Mesodermal cell (in vitro differentiated cells): Measurements from ENCODE around the gene GFAP.
A peak's percentile ranks its signal among the peaks of the same experiment; 100 is the strongest.

Experiments
- H3K27ac ChIP-seq: 2 replicates; pipeline ENCODE4 v1.7.0; 2013; ENCODE audit warnings: mild to moderate bottlenecking, low read depth, low read length, moderate library complexity; ENCODE audit not compliant: severe bottlenecking
- H3K36me3 ChIP-seq: 2 replicates; pipeline ENCODE4 v1.7.1; 2013; ENCODE audit warnings: mild to moderate bottlenecking, low read length, moderate library complexity; ENCODE audit not compliant: control insufficient read depth, insufficient read depth
- H3K4me1 ChIP-seq: one replicate; pipeline ENCODE4 v1.7.1; 2013; ENCODE audit warnings: mild to moderate bottlenecking, low read length; ENCODE audit not compliant: insufficient read depth, control insufficient read depth, poor library complexity, severe bottlenecking
- H3K4me3 ChIP-seq: 2 replicates; pipeline ENCODE4 v1.7.0; 2013; ENCODE audit warnings: low read length, control low read depth, mild to moderate bottlenecking; ENCODE audit not compliant: insufficient read depth, poor library complexity, severe bottlenecking; ENCODE audit errors: extremely low read depth
- H3K9me3 ChIP-seq: 2 replicates; pipeline ENCODE4 v1.7.1; 2013; ENCODE audit warnings: mild to moderate bottlenecking, low read length, moderate library complexity; ENCODE audit not compliant: control insufficient read depth
- WGBS, 2 experiments: methylation state at CpG; one replicate each; pipeline ENCODE4 v1.1.5; 2013; ENCODE audit warnings: missing lambda C conversion rate in 2 of 2; ENCODE audit not compliant: insufficient coverage in 2 of 2; 5-methylcytosine and 5-hydroxymethylcytosine counted together

The GFAP gene

GRCh38 chr17:44913676-44914075 lies 1.6 kb downstream of the GFAP start:
- no peak overlapping the region for H3K27ac ChIP-seq
- 60 to 90% methylated on average over 1 to 2 of the region's 6 CpGs for WGBS, 2 experiments
- H3K36me3 ChIP-seq: no peaks in the 10 kb centered on the region
- no peak overlapping the region for H3K4me3 ChIP-seq
- H3K9me3 ChIP-seq: no peaks in the 10 kb centered on the region
- peaks cover 17% of the 10 kb centered on the region for H3K4me1 ChIP-seq

- Histone ChIP-seq H3K4me3 (no peak overlapping the region), H3K9me3 (no peaks in the 10 kb centered on the region), H3K4me1 (peaks cover 17% of the 10 kb centered on the region), H3K36me3 (no peaks in the 10 kb centered on the region), H3K27ac (no peak overlapping the region)
- WGBS, 2 experiments: 88 to 93% methylated on average over 13 to 14 of the region's 14 CpGs
Observed at GRCh38 chr17:44912763-44913544, 2.3 kb downstream of the GFAP start.

DNA sequence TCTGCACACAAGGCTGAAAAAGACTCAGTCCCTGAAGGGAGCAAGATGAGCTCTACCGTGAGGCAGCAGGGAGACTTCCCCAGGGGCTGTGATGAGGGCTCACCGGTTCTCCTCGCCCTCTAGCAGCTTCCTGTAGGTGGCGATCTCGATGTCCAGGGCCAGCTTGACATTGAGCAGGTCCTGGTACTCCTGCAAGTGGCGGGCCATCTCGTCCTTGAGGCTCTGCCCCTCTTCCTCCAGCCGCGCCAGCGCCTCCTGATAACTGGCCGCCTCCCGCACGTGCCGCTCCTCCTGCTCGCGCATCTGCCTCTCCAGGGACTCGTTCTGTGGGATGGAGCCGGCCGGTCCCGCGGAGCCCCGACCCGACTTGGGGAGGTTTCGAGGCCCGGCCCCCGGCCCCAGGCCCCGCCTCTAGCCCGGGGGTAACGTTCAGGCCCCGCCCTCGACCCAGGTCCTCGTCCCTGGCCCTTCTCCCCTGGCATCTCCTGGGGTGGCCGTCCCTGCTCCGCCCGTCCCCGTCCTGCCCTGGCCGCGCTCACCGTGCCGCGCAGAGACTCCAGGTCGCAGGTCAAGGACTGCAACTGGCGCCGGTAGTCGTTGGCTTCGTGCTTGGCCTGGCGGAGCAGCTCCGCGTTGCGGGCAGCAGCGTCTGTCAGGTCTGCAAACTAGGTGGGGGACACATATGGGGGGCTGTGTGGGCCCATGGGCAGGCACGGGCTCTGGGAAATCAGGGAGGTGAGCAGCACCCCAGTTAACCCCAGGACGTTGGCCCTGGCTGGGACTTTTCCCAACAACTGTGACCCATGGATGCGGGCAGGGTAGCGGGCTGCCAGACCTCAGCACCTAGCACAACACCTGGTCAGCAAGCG lies 3.9 kb downstream of the GFAP start:
- H3K9me3 ChIP-seq: no peaks in the 10 kb centered on the region
- H3K27ac ChIP-seq: no peak overlapping the region
- peak overlapping the region; percentile 23 for H3K4me3 ChIP-seq
- H3K4me1 ChIP-seq: peaks cover 21% of the 10 kb centered on the region
- H3K36me3 ChIP-seq: no peaks in the 10 kb centered on the region
- WGBS, 2 experiments: 16 to 17% methylated on average over 52 to 55 of the region's 56 CpGs

GRCh38 chr17:44910231-44911106 lies 4.8 kb downstream of the GFAP start:
- 89% methylated on average over 9 to 11 of the region's 13 CpGs for WGBS, 2 experiments
- Histone ChIP-seq H3K9me3 (no peaks in the 10 kb centered on the region), H3K4me3 (no peak overlapping the region)

GRCh38 chr17:44909681-44910144 lies 5.6 kb downstream of the GFAP start:
- Histone ChIP-seq H3K4me1 (peaks cover 35% of the 10 kb centered on the region), H3K9me3 (no peaks in the 10 kb centered on the region), H3K4me3 (no peak overlapping the region), H3K36me3 (no peaks in the 10 kb centered on the region), H3K27ac (peak overlapping the region; percentile 49)
- 82 to 88% methylated on average over 10 of the region's 11 CpGs for WGBS, 2 experiments

More at GRCh38 chr17:44910231-44911106, 4.8 kb downstream of the GFAP start:
- H3K27ac ChIP-seq: peak overlapping the region; percentile 49
- no peaks in the 10 kb centered on the region for H3K36me3 ChIP-seq
- peaks cover 30% of the 10 kb centered on the region for H3K4me1 ChIP-seq

GRCh38 chr17:44908761-44909326 lies 6.5 kb downstream of the GFAP start:
- Histone ChIP-seq H3K4me1 (peaks cover 35% of the 10 kb centered on the region), H3K4me3 (no peak overlapping the region), H3K36me3 (no peaks in the 10 kb centered on the region), H3K27ac (no peak overlapping the region), H3K9me3 (no peaks in the 10 kb centered on the region)
- 87 to 91% methylated on average over 9 to 10 of the region's 10 CpGs for WGBS, 2 experiments

DNA sequence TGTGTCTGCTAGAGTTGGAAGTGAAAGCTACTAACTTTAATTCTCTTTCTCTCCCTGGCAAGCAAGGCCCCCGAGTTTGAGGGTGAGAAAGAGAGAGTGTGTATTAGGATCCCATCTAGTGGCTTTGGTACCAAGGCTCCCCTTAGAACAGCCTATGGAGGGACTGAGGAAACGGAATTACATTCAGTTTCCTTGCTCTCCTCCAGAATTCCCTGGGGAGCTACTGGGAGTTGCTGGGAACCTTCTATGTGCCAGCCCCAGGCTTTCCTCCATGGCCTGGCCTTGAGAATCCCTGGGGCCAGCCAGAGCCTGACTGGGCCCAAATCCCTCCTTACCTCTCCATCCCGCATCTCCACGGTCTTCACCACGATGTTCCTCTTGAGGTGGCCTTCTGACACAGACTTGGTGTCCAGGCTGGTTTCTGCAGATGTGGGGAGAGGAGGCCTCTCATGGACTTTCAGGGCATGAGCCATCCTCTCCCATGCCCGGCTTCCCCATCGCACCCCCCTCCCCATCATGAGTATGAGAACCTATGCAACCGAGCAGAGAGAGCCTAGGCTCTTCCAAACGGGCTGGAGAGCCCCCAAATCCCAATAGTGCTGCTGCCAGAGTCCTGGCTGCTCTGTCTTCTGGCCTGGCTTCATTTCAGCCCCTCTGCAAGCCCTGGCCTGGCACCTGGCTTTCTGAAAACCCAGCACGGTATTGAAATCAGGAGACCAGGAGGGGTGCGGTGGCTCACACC lies 7.4 kb downstream of the GFAP start:
- H3K4me1 ChIP-seq: peaks cover 35% of the 10 kb centered on the region
- WGBS, 2 experiments: 89 to 94% methylated on average over 6 to 8 of the region's 11 CpGs
- H3K27ac ChIP-seq: no peak overlapping the region

GRCh38 chr17:44906763-44907728 lies 8.3 kb downstream of the GFAP start:
- Histone ChIP-seq H3K4me3 (no peak overlapping the region), H3K27ac (no peak overlapping the region), H3K36me3 (no peaks in the 10 kb centered on the region), H3K4me1 (peaks cover 35% of the 10 kb centered on the region), H3K9me3 (no peaks in the 10 kb centered on the region)
- WGBS, 2 experiments: 93 to 96% methylated on average over 10 to 11 of the region's 18 CpGs

More for the DNA sequence above, 7.4 kb downstream of the GFAP start:
- no peaks in the 10 kb centered on the region for H3K36me3 ChIP-seq
- no peaks in the 10 kb centered on the region for H3K9me3 ChIP-seq
- no peak overlapping the region for H3K4me3 ChIP-seq
